Measurements from ENCODE around the gene MGME1. TPM values are rescaled to one million over a fixed set of nuclear protein-coding genes. Genes with fewer than 3 reads are reported as not detected.
A peak's percentile ranks its signal among the peaks of the same experiment; 100 is the strongest.

The MGME1 gene
- total RNA-seq, 1 donor from 2014 or later: 32.7 TPM

DNA sequence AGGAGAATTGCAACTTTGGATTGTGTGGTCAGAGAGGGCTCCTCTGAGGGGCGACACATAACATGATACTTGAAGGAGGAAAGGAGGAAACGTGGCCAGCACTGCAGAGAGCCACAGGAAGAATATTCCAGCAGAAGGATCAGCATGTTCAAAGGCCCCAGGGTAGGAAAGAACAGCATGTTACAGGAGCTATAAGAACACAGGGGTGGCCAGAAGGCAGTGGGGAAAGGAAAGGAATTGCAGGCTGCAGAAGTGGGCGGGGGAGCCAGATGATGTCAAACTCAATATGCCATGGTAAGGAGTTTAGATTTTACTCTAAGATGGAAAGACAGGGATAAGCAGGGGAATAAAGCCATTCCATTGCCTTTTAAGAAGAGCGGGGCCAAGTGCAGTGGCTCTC lies 30.7 kb downstream of the MGME1 start:
- no peak for DNase-seq (ENCODE audit: extremely low spot score, unreplicated experiment)
- Mint-ChIP-seq H3K27me3 (no peaks in the 10 kb centered on the region), H3K4me1 (ENCODE audit: unreplicated experiment) (peaks cover 8% of the 10 kb centered on the region), H3K9me3 (no peaks in the 10 kb centered on the region), H3K27ac (no peak overlapping the region), H3K36me3 (no peaks in the 10 kb centered on the region), H3K4me3 (no peak overlapping the region)
- TF ChIP-seq, protein P1, sequence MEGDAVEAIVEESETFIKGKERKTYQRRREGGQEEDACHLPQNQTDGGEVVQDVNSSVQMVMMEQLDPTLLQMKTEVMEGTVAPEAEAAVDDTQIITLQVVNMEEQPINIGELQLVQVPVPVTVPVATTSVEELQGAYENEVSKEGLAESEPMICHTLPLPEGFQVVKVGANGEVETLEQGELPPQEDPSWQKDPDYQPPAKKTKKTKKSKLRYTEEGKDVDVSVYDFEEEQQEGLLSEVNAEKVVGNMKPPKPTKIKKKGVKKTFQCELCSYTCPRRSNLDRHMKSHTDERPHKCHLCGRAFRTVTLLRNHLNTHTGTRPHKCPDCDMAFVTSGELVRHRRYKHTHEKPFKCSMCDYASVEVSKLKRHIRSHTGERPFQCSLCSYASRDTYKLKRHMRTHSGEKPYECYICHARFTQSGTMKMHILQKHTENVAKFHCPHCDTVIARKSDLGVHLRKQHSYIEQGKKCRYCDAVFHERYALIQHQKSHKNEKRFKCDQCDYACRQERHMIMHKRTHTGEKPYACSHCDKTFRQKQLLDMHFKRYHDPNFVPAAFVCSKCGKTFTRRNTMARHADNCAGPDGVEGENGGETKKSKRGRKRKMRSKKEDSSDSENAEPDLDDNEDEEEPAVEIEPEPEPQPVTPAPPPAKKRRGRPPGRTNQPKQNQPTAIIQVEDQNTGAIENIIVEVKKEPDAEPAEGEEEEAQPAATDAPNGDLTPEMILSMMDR (conservative IDR thresholded peaks at IDR 0.05): no peak

DNA sequence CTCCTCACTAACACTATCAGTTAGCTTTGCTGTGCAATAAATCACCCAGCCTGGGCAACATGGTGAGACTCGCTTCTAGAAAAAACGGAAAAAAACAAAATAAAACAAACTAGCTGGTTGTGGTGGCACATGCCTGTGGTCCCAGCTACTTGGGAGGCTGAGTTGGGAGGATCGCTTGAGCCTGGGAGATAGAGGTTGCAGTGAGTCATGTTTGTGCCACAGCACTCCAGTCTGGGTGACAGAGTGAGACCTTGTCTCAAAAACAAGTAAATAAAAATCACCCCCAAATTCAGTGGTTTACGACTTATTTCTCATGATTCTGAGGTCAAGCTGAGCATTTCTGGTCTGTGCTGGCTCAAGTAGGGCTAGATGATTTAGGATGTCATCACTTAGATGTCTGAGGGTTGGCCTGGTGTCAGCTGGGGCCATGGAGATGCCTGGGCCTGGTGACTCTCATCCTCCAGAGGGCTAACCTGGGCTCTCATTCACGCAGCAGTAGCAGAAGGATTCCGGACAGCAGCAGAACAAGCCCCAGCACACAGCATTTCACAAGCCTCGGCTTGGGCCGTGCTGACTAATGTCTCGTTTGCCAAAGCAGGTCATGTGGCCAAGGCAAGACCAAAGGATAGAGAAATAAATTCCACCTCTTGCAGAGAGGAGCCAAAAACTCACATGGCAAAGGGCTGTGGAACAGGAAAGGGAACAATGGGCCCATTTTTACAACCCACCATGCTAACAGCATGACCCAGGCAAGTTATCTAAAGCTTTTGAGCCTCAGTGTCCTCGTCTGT lies 32.5 kb downstream of the MGME1 start:
- Mint-ChIP-seq H3K36me3 (no peaks in the 10 kb centered on the region), H3K4me1 (ENCODE audit: unreplicated experiment) (peaks cover 19% of the 10 kb centered on the region), H3K4me3 (no peak overlapping the region), H3K27ac (no peak overlapping the region), H3K9me3 (no peaks in the 10 kb centered on the region), H3K27me3 (no peaks in the 10 kb centered on the region)
- TF ChIP-seq, protein P1 (conservative IDR thresholded peaks at IDR 0.05): no peak
- DNase-seq (ENCODE audit: extremely low spot score, unreplicated experiment): no peak

DNA sequence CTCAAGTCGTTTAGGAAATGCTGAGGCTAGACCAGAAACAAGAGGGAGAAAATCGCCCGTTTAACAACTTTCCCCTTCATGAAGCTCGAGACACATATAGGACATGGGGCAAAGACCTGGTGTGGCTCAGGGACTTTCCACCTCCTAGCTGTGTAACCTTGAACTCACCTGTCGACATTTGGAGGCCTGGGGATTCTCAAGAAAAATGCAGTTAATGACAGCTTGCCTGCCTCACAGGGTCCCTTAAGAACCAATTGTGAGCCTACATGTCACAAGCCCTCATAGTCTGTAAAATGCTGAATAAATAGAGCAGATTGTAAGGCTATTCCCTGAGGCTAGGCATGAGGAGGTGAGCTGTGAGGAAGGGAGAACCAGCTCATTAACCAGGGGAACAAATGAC lies 35.1 kb downstream of the MGME1 start:
- peak overlapping the region; percentile 51 for H3K27ac Mint-ChIP-seq
- no peaks in the 10 kb centered on the region for H3K27me3 Mint-ChIP-seq
- H3K4me3 Mint-ChIP-seq: no peak overlapping the region
- H3K9me3 Mint-ChIP-seq: no peaks in the 10 kb centered on the region
- TF ChIP-seq, protein P1 (conservative IDR thresholded peaks at IDR 0.05): no peak
- H3K36me3 Mint-ChIP-seq: no peaks in the 10 kb centered on the region
- H3K4me1 Mint-ChIP-seq (ENCODE audit: unreplicated experiment): peaks cover 17% of the 10 kb centered on the region
- no peak for DNase-seq (ENCODE audit: extremely low spot score, unreplicated experiment)

DNA sequence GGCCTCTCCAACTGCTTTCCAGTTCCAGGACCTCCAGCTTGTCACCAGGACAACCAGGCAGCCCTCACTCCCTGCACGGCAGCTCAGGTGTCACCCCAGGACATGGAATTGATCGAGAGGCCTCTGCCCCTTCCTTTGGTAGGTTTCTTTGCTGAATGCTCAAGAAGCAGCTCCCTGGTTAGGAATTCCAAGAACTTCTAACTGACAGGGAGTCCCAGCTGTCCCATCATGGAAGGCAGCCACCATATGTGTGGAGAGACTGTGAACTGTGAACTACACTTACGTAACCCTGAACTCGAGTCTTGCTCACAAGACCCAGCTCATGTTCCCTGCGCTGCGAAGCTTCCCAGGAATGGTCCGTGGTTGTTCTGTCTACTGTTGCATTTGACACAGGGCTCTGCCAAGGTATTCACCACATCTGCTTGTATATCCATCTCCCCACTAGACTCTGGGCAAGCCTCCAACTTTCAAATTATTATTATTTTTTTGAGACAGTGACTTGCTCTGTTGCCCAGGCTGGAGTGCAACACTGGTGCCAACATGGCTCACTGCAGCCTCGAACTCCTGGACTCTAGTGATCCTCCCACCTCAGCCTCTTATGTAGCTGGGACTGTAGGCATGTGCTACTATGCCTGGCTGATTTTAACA lies 35.7 kb downstream of the MGME1 start:
- H3K27ac Mint-ChIP-seq: peak overlapping the region; percentile 61
- no peaks in the 10 kb centered on the region for H3K9me3 Mint-ChIP-seq
- no peaks in the 10 kb centered on the region for H3K36me3 Mint-ChIP-seq
- TF ChIP-seq, protein P1 (conservative IDR thresholded peaks at IDR 0.05): no peak
- peaks cover 17% of the 10 kb centered on the region for H3K4me1 Mint-ChIP-seq (ENCODE audit: unreplicated experiment)
- H3K27me3 Mint-ChIP-seq: no peaks in the 10 kb centered on the region
- H3K4me3 Mint-ChIP-seq: no peak overlapping the region
- DNase-seq (ENCODE audit: extremely low spot score, unreplicated experiment): no peak

DNA sequence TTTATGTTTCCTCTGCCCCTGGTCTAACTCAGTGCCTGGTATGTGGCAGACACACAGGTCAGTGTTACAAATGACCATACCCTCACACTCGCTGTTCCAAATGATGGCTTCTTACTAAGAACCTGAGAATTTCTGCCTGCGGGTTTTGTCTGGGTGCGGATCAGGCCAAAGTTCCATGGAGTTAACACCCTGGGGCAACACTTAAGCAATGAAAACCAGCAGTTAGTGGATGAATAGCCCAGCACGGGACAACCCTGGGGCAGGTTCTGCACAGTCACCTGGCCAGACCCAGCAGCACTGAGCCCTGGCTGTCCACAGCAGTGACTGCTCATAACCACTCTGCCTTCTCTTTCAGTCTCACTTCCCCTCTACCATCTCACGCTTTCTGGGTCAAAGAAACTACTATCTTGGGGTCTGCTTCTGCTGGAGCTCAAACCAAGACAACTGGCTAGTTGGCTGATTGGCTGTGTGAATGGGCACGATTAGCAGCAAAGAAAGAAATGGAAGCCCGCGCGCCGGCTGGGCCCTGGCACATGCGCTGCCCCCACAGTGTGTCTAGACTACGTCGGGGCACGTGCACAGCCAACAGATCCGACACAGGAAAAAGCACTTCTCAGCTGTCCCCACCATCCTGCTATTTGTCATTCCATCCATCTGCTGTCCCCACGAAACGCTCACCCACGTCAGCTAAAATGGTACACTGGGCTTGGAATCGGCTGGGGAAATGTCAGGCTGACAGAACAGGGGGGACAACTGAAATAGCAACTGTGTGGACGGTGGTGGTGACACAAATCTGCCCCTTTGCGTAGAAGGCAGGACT lies 36.6 kb downstream of the MGME1 start:
- H3K4me1 Mint-ChIP-seq (ENCODE audit: unreplicated experiment): peaks cover 17% of the 10 kb centered on the region
- no peak overlapping the region for H3K4me3 Mint-ChIP-seq
- TF ChIP-seq, protein P1 (conservative IDR thresholded peaks at IDR 0.05): no peak
- no peaks in the 10 kb centered on the region for H3K9me3 Mint-ChIP-seq
- H3K27ac Mint-ChIP-seq: peak overlapping the region; percentile 61
- no peaks in the 10 kb centered on the region for H3K27me3 Mint-ChIP-seq
- no peak for DNase-seq (ENCODE audit: extremely low spot score, unreplicated experiment)
- H3K36me3 Mint-ChIP-seq: no peaks in the 10 kb centered on the region
